ENCODE data around the gene DLGAP1.
A peak's percentile ranks its signal among the peaks of the same experiment; 100 is the strongest.

Gene DLGAP1

GRCh38 chr18:3848316-3848715 is 606.8 kb downstream of the DLGAP1 start:
- DNase-seq = no peak

GRCh38 chr18:3845161-3845560 is 609.9 kb downstream of the DLGAP1 start:
- DNase-seq = no peak

- no peak for DNase-seq
Measured at GRCh38 chr18:3842844-3843243, 612.3 kb downstream of the DLGAP1 start.

GRCh38 chr18:3840766-3841165 is 614.3 kb downstream of the DLGAP1 start:
- DNase-seq = no peak

GRCh38 chr18:3839581-3839981 is 615.5 kb downstream of the DLGAP1 start:
- DNase-seq = no peak

GRCh38 chr18:3836483-3837335 is 618.4 kb downstream of the DLGAP1 start:
- no peak for DNase-seq

GRCh38 chr18:3832025-3832638 is 623.0 kb downstream of the DLGAP1 start:
- no peak for DNase-seq

- no peak for DNase-seq
Measured at GRCh38 chr18:3830604-3831003, 624.5 kb downstream of the DLGAP1 start.

GRCh38 chr18:3827236-3827845 is 627.8 kb downstream of the DLGAP1 start:
- DNase-seq = no peak

- DNase-seq = no peak
Measured at GRCh38 chr18:3826021-3826420, 629.1 kb downstream of the DLGAP1 start.

GRCh38 chr18:3824101-3824500 is 631.0 kb downstream of the DLGAP1 start:
- no peak for DNase-seq

GRCh38 chr18:3823073-3823472 is 632.0 kb downstream of the DLGAP1 start:
- no peak for DNase-seq

- DNase-seq = no peak
Measured at GRCh38 chr18:3821524-3821923, 633.6 kb downstream of the DLGAP1 start.

GRCh38 chr18:3819961-3820360 is 635.1 kb downstream of the DLGAP1 start:
- no peak for DNase-seq

- DNase-seq = no peak
Measured at GRCh38 chr18:3816610-3817363, 638.3 kb downstream of the DLGAP1 start.

- DNase-seq = no peak
Measured at GRCh38 chr18:3815991-3816390, 639.1 kb downstream of the DLGAP1 start.

- DNase-seq = no peak
Measured at GRCh38 chr18:3814816-3815215, 640.3 kb downstream of the DLGAP1 start.

- no peak for DNase-seq
Measured at GRCh38 chr18:3810296-3810695, 644.8 kb downstream of the DLGAP1 start.

GRCh38 chr18:3808985-3809780 is 645.9 kb downstream of the DLGAP1 start:
- DNase-seq = no peak

- DNase-seq = peak; percentile 36
Measured at GRCh38 chr18:3806656-3807055, 648.5 kb downstream of the DLGAP1 start.

GRCh38 chr18:3804336-3804735 is 650.8 kb downstream of the DLGAP1 start:
- DNase-seq = no peak

GRCh38 chr18:3803350-3803749 is 651.8 kb downstream of the DLGAP1 start:
- DNase-seq = no peak
